Transverse colon (tissue), 4 donors: ENCODE measurements around the gene GPBAR1. TPM values are rescaled to one million over a fixed set of nuclear protein-coding genes. Genes with fewer than 3 reads are reported as not detected.

Experiments used
- DNase-seq: peaks from one replicate; pipeline ENCODE4 v3.0.0-alpha.2; 2019
- H3K27ac ChIP-seq, 4 donors: fragments of 200-600 bp; sonication (generic); 2 replicates each; pipeline ENCODE4 v1.5.1; 2016 to 2018; ENCODE audit warnings: inconsistent platforms in 4 of 4
- H3K27me3 ChIP-seq: fragments of 200-600 bp; sonication (generic); 2 replicates; pipeline ENCODE4 v1.5.1; 2017; ENCODE audit warnings: inconsistent platforms
- H3K36me3 ChIP-seq, 4 donors: fragments of 200-600 bp; sonication (generic); 2 replicates each; pipeline ENCODE4 v1.5.1; 2017 to 2019; ENCODE audit warnings: inconsistent platforms in 4 of 4
- H3K4me1 ChIP-seq, 4 donors: fragments of 200-600 bp; sonication (generic); 2 replicates each; pipeline ENCODE4 v1.5.1; 2017 to 2020; ENCODE audit warnings: inconsistent platforms in 4 of 4
- H3K4me3 ChIP-seq, 4 donors: fragments of 200-600 bp; sonication (generic); 1 replicate in 1 of 4; 2 replicates in 3 of 4; pipeline versions ENCODE4 v1.5.1 to v1.6.1; 2017 to 2019; ENCODE audit warnings: inconsistent platforms in 4 of 4
- H3K9me3 ChIP-seq, 2 donors: fragments of 200-600 bp; sonication (generic); 2 replicates each; pipeline ENCODE4 v1.5.1; 2017 to 2019; ENCODE audit warnings: inconsistent platforms in 2 of 2
- EP300 ChIP-seq: sonication (generic); formaldehyde crosslinking; IDR thresholded peaks from one replicate; pipeline ENCODE4 v1.6.1; 2017; ENCODE audit warnings: antibody characterized with exemption, low read depth
- POLR2A ChIP-seq: fragments of 450-650 bp; IDR thresholded peaks from one replicate; pipeline ENCODE4 v1.6.1; 2016; ENCODE audit warnings: antibody characterized with exemption, mild to moderate bottlenecking, moderate library complexity
- POLR2AphosphoS5 ChIP-seq, 3 donors: sonication (generic); formaldehyde crosslinking; IDR thresholded peaks; one replicate each; pipeline ENCODE4 v1.6.1; 2016; ENCODE audit warnings: antibody characterized with exemption in 3 of 3
- WGBS, 2 donors: methylation state at CpG; one replicate each; pipeline ENCODE4 v1.1.5; 2018; ENCODE audit warnings: low coverage in 1 of 2; 5-methylcytosine and 5-hydroxymethylcytosine counted together
- in situ Hi-C, 4 donors: fragments of 200-750 bp; cut with MboI; loops; one replicate each; pipeline versions ENCODE4 v1.15.0 to v1.15.1; 2017; ENCODE audit warnings: low sequenced_read_pairs in 3 of 4, low pct_ligation_motif_present in 1 of 4, low pct_unique_long_range_greater_than_20kb in 1 of 4
- intact Hi-C: fragments of 100-400 bp; cut with DNase I; formaldehyde crosslinking; loops from one replicate; pipeline ENCODE4 v1.15.1; 2023; ENCODE audit warnings: low total_unique reads
- total RNA-seq, 4 donors: library from RNA; depleted of rRNA; stranded (reverse); fragments of >200 nt; gene quantifications; one replicate each; pipeline ENCODE4 v1.1.0, GENCODE V29; 2016
- TF ChIP-seq, protein P1 (sequence below), 5 experiments: fragments of 200-600 bp in 3 of 5; fragments of 450-650 bp in 2 of 5; sonication (generic) in 3 of 5; IDR thresholded peaks; 1 replicate in 2 of 5; 2 replicates in 3 of 5; pipeline ENCODE4 v1.5.1; 2016 to 2017; ENCODE audit warnings: antibody characterized with exemption in 5 of 5, inconsistent platforms in 3 of 5, mild to moderate bottlenecking in 2 of 5, moderate library complexity in 1 of 5

GPBAR1 gene
- total RNA-seq, 4 donors from 2014 or later = 2.5 to 3.0 TPM; not detected in 2

DNA sequence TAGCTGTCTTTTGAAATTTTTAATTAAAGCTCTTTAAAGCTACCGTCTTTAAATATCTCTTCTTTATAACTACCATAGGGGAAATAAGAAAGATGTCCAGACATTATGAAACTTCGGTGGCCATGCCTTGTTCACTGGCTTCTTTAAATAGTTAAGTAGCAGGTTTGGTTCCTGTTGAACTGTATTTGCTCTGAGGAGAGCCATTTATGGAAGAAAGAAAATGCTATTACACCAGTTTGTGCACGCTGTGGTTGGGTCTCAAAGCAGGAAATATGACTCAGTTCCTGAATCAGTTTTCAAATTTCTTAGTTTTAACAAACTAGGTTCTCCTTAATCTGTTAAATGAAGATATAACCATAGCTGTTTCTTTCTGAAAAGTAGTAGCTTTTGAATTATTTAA, 31.6 kb upstream of the GPBAR1 start:
- Histone ChIP-seq H3K4me1 (peaks cover 27 to 57% (median 34%) of the 10 kb centered on the region in 4 donors), H3K27ac (peak overlapping the region; percentile 77 to 83 (median 79)), H3K4me3 (no peak overlapping the region), H3K27me3 (no peaks in the 10 kb centered on the region), H3K36me3 (peaks cover 0 to 48% (median 12%) of the 10 kb centered on the region in 4 donors), H3K9me3 (no peaks in the 10 kb centered on the region)
- no peak for DNase-seq
- 13 to 22% methylated on average over 3 of the region's 3 CpGs for WGBS, 2 donors
- in situ Hi-C loops = no loop called here
- intact Hi-C loops = loop anchor here (10.0 kb wide), 1 partner anchor 1156 kb away; the partner anchor contains the start of gene DNPEP
- no peak for TF ChIP-seq POLR2A
- TF ChIP-seq, protein P1, sequence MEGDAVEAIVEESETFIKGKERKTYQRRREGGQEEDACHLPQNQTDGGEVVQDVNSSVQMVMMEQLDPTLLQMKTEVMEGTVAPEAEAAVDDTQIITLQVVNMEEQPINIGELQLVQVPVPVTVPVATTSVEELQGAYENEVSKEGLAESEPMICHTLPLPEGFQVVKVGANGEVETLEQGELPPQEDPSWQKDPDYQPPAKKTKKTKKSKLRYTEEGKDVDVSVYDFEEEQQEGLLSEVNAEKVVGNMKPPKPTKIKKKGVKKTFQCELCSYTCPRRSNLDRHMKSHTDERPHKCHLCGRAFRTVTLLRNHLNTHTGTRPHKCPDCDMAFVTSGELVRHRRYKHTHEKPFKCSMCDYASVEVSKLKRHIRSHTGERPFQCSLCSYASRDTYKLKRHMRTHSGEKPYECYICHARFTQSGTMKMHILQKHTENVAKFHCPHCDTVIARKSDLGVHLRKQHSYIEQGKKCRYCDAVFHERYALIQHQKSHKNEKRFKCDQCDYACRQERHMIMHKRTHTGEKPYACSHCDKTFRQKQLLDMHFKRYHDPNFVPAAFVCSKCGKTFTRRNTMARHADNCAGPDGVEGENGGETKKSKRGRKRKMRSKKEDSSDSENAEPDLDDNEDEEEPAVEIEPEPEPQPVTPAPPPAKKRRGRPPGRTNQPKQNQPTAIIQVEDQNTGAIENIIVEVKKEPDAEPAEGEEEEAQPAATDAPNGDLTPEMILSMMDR (IDR thresholded peaks at IDR 0.05) = no peak
- no peak for TF ChIP-seq POLR2AphosphoS5 (IDR thresholded peaks at IDR 0.05)
- no peak for TF ChIP-seq EP300

DNA sequence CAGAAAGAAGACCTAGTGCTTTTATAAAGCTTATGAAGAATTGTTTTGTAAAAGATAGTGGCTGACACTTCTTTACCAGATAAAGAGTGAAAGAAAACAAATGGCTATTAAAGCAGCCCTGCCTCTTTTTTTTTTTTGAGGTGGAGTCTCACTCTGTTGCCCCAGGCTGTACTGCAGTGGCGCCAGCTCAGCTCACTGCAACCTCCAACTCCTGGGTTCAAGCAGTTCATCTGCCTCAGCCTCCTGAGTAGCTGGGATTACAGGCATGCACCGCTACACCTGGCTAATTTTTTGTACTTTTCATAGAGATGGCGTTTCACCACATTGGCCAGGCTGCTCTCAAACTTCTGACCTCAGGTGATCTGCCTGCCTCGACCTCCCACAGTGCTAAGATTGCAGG, 31.0 kb upstream of the GPBAR1 start:
- intact Hi-C loops = loop anchor here (10.0 kb wide), 1 partner anchor 1155 kb away; the partner anchor contains the start of gene DNPEP
- peaks cover 0 to 48% (median 14%) of the 10 kb centered on the region in 4 donors for H3K36me3 ChIP-seq

DNA sequence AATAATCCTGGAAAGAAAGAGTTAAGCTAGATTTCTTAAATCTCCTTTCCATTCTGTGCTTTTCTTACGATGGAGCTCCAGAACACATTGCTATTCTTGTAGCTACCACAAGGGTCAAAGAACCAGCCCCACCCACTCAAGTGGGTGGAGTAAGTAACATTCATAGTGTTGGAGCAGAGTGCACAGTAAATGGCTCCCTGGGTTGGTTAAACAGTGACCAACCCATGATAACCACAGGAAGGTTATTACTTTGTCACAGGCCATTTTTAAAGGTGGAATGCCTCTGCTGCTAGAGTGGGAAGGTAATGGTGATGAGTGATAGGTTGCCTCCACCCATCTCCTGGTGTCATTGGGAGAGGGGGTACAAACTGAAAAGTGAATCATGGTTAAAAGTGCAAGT, 29.9 kb upstream of the GPBAR1 start:
- TF ChIP-seq EP300 = no peak
- TF ChIP-seq, protein P1 (IDR thresholded peaks at IDR 0.05) = peak; percentile 28 to 70 (median 51)
- TF ChIP-seq POLR2A = no peak
- TF ChIP-seq POLR2AphosphoS5 (IDR thresholded peaks at IDR 0.05) = peak in 2 of 3 donors; percentile 19 to 55
- Histone ChIP-seq H3K27ac (peak overlapping the region; percentile 77 to 83 (median 79)), H3K4me1 (peaks cover 24 to 47% (median 34%) of the 10 kb centered on the region in 4 donors), H3K27me3 (no peaks in the 10 kb centered on the region), H3K4me3 (peak overlapping the region in 1 of 4 donors; percentile 15), H3K36me3 (peaks cover 0 to 58% (median 17%) of the 10 kb centered on the region in 4 donors), H3K9me3 (no peaks in the 10 kb centered on the region)
- WGBS, 2 donors = 0% methylated on average over 1 of the region's 1 CpG
- intact Hi-C loops = no loop called here
- peak; percentile 59 for DNase-seq
- in situ Hi-C loops = no loop called here

More for the DNA sequence above, 31.0 kb upstream of the GPBAR1 start:
- Histone ChIP-seq H3K27ac (peak overlapping the region; percentile 77 to 83 (median 79)), H3K27me3 (no peaks in the 10 kb centered on the region), H3K4me3 (no peak overlapping the region), H3K9me3 (no peaks in the 10 kb centered on the region), H3K4me1 (peaks cover 27 to 51% (median 34%) of the 10 kb centered on the region in 4 donors)
- TF ChIP-seq POLR2AphosphoS5 (IDR thresholded peaks at IDR 0.05) (peak in 1 of 3 donors; percentile 12), POLR2A (no peak)
- in situ Hi-C loops = no loop called here
- peak; percentile 40 for DNase-seq
- 68% methylated on average over 4 of the region's 4 CpGs; no CpG with 5 or more reads in 1 of the 2 donors for WGBS, 2 donors

DNA sequence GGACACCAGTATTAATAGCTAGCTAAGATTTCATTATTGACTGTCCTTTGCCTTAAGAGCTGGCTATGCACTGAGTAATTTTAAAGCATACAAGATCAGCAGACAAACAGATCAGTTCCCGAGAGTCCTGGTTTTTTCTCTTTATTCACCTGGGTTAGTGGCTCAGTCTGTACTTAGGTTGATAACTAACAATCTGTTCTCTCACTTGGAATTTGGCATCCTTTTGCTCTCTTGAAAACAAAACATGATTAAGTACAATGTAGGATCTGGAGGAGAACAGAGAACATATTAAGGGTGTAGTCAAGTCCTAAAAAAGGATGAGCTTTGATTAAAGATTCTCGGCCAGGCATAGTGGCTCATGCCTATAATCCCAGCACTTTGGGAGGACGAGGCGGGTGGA, 27.3 kb upstream of the GPBAR1 start:
- 70 to 84% methylated on average over 3 to 4 of the region's 4 CpGs for WGBS, 2 donors
- intact Hi-C loops (no loop called here), in situ Hi-C loops (no loop called here)
- no peak for DNase-seq
- Histone ChIP-seq H3K27ac (peak overlapping the region in 1 of 4 donors; percentile 13), H3K9me3 (no peaks in the 10 kb centered on the region), H3K4me1 (peaks cover 21 to 47% (median 31%) of the 10 kb centered on the region in 4 donors), H3K36me3 (peaks cover 0 to 63% (median 19%) of the 10 kb centered on the region in 4 donors), H3K27me3 (no peaks in the 10 kb centered on the region), H3K4me3 (no peak overlapping the region)
- no peak for TF ChIP-seq EP300
- TF ChIP-seq, protein P1 (IDR thresholded peaks at IDR 0.05) = no peak
- TF ChIP-seq POLR2AphosphoS5 (IDR thresholded peaks at IDR 0.05) = no peak
- no peak for TF ChIP-seq POLR2A
